Testis (tissue), 3 donors: Measurements from ENCODE around the gene KIF5C. TPM values are rescaled to one million over a fixed set of nuclear protein-coding genes. Genes with fewer than 3 reads are reported as not detected.

ENCODE experiments used
- DNase-seq: peaks from one replicate; pipeline ENCODE4 v3.0.0-alpha.2; 2019
- H3K27ac ChIP-seq, 2 donors: fragments of 200-600 bp; sonication (generic); one replicate each; pipeline ENCODE4 v1.5.1; 2019
- H3K27me3 ChIP-seq: fragments of 200-600 bp; sonication (generic); one replicate; pipeline ENCODE4 v1.5.1; 2019
- H3K36me3 ChIP-seq: fragments of 200-600 bp; sonication (generic); one replicate; pipeline ENCODE4 v1.5.1; 2017; ENCODE audit warnings: low read depth; ENCODE audit errors: missing control alignments
- H3K4me1 ChIP-seq: fragments of 200-600 bp; sonication (generic); one replicate; pipeline ENCODE4 v1.5.1; 2019
- H3K4me3 ChIP-seq, 2 donors: fragments of 200-600 bp; sonication (generic); one replicate each; pipeline ENCODE4 v1.5.1; 2017 to 2019
- H3K9me3 ChIP-seq: fragments of 200-600 bp; sonication (generic); one replicate; pipeline ENCODE4 v1.5.1; 2017
- POLR2A ChIP-seq: fragments of 450-650 bp; IDR thresholded peaks from one replicate; pipeline ENCODE4 v1.6.1; 2017; ENCODE audit warnings: antibody characterized with exemption, mild to moderate bottlenecking, moderate library complexity
- WGBS, 2 donors: methylation state at CpG; one replicate each; pipeline ENCODE4 v1.1.5; 2018; 5-methylcytosine and 5-hydroxymethylcytosine counted together
- intact Hi-C: fragments of 100-400 bp; cut with DNase I; formaldehyde crosslinking; loops from one replicate; pipeline ENCODE4 v1.15.1; 2023; ENCODE audit warnings: low total_unique reads
- polyA plus RNA-seq: library from polyadenylated mRNA; stranded (reverse); fragments of 350-450 nt; fragmentation: Illumina TruSeq; extraction: RNeasy Lipid Tissue Mini Kit (QIAGEN cat#74804); gene quantifications from one replicate; pipeline ENCODE4 v1.2.3, GENCODE V29; 2014; ENCODE audit warnings: low read depth, low replicate concordance; ENCODE audit not compliant: insufficient read depth
- total RNA-seq, 2 donors: library from RNA; depleted of rRNA; stranded (reverse); fragments of >200 nt; gene quantifications; one replicate each; pipeline ENCODE4 v1.2.3, GENCODE V29; 2016
- TF ChIP-seq, protein P1 (sequence below), 3 experiments: fragments of 450-650 bp in 2 of 3; fragments of 200-600 bp in 1 of 3; sonication (generic) in 1 of 3; IDR thresholded peaks; one replicate each; pipeline ENCODE4 v1.5.1; 2016 to 2019; ENCODE audit warnings: antibody characterized with exemption in 3 of 3, mild to moderate bottlenecking in 2 of 3, moderate library complexity in 1 of 3

The KIF5C gene
- total and polyA plus RNA-seq, 3 donors from 2014 or later: 57.0 to 159 (median 146) TPM

DNA sequence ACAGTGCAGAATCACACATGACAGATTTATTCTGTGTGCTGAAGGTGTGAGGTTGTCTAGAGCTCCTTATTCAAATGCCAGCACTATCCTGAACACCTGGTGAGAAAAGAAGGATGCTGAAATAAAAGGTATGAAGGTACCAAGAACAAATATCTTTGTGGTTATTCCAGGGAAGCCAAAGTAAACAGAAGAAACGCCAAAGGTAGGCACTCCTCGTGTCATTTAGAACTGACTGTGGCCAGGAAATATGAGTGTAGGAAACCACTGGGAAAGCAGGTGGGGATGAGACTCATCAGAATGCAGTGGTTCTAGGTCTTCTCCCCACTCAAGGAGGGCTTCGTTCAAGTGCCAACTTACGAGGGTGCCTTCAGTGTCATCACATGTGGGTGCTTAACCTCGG, 80.8 kb downstream of the KIF5C start:
- Histone ChIP-seq H3K36me3 (no peaks in the 10 kb centered on the region), H3K9me3 (no peaks in the 10 kb centered on the region), H3K27me3 (no peaks in the 10 kb centered on the region), H3K27ac (no peak overlapping the region), H3K4me3 (no peak overlapping the region), H3K4me1 (no peaks in the 10 kb centered on the region)
- TF ChIP-seq POLR2A: no peak
- TF ChIP-seq, protein P1, sequence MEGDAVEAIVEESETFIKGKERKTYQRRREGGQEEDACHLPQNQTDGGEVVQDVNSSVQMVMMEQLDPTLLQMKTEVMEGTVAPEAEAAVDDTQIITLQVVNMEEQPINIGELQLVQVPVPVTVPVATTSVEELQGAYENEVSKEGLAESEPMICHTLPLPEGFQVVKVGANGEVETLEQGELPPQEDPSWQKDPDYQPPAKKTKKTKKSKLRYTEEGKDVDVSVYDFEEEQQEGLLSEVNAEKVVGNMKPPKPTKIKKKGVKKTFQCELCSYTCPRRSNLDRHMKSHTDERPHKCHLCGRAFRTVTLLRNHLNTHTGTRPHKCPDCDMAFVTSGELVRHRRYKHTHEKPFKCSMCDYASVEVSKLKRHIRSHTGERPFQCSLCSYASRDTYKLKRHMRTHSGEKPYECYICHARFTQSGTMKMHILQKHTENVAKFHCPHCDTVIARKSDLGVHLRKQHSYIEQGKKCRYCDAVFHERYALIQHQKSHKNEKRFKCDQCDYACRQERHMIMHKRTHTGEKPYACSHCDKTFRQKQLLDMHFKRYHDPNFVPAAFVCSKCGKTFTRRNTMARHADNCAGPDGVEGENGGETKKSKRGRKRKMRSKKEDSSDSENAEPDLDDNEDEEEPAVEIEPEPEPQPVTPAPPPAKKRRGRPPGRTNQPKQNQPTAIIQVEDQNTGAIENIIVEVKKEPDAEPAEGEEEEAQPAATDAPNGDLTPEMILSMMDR (IDR thresholded peaks at IDR 0.05): no peak
- intact Hi-C loops: no loop called here
- WGBS, 2 donors: 80 to 84% methylated on average over 5 of the region's 5 CpGs
- DNase-seq: no peak

DNA sequence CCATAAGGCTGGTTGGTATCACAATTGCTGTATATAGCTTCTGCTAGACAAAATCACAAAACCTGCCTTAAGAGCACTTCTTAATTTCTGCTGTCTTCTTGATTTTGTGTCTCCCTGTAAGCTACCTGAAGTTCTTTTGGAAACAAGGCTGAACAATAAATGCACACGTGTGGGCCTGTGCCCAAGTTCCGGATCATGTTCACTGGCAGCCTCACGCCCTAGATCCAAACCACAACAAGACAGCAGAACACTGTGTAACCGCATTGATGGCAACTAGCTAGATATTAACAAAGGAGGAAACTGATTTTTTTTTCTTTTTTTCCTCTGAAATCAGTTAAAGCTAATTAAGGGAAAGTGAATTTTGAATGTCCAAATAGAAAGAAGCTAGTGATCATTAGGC, 82.0 kb downstream of the KIF5C start:
- intact Hi-C loops: no loop called here
- Histone ChIP-seq H3K9me3 (no peaks in the 10 kb centered on the region), H3K4me3 (no peak overlapping the region), H3K4me1 (no peaks in the 10 kb centered on the region), H3K27me3 (no peaks in the 10 kb centered on the region), H3K36me3 (no peaks in the 10 kb centered on the region), H3K27ac (no peak overlapping the region)
- DNase-seq: no peak
- no peak for TF ChIP-seq POLR2A
- TF ChIP-seq, protein P1 (IDR thresholded peaks at IDR 0.05): no peak
- 35 to 48% methylated on average over 4 of the region's 4 CpGs for WGBS, 2 donors

DNA sequence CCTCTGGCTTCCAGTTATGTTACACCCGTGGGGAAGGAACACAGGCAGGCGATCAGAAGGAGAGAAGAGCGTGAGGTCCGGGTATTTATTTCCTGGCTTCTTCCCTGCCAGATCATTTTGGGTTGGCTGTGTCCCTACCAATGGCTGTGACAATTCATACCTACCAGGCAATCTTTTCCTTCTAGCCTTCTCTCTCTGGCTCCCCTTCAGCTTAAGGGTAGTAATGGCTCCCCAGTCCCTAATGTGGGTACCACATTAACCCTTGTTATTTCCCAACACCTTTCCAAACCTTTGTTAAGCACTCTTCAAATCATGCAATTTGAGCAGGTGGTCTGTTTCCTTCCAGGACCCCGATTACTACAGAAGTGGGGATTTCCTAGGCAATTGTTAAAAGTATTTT, 84.7 kb downstream of the KIF5C start:
- no peak overlapping the region for H3K27ac ChIP-seq
- H3K27me3 ChIP-seq: no peaks in the 10 kb centered on the region
- intact Hi-C loops: no loop called here
- no peaks in the 10 kb centered on the region for H3K36me3 ChIP-seq
- DNase-seq: no peak
- H3K4me1 ChIP-seq: no peaks in the 10 kb centered on the region
- no peaks in the 10 kb centered on the region for H3K9me3 ChIP-seq
- 92 to 95% methylated on average over 5 of the region's 5 CpGs for WGBS, 2 donors
- no peak overlapping the region for H3K4me3 ChIP-seq
- TF ChIP-seq, protein P1 (IDR thresholded peaks at IDR 0.05): no peak
- no peak for TF ChIP-seq POLR2A

DNA sequence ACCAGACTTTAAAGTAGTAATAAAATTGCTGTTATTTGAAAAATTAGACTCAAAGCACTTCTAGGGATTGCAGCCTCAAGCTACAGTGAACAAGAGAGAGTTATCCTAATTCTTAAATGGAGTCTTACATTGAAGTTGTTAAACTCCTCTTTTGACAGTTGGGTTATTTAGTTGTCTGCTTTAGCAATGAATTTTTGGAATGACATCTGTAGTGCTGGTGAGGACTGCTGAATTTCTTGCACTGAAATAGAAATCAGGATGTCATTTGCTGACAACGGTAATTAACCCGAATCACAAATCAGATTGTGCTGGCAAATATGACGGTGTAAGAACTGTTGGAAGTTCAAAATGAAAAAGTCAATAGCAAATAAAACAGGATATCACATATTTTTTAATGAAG, 85.5 kb downstream of the KIF5C start:
- no peak overlapping the region for H3K4me3 ChIP-seq
- no peak overlapping the region for H3K27ac ChIP-seq
- whole genome bisulfite sequencing, 2 donors: 96 to 99% methylated on average over 3 of the region's 3 CpGs
- no peaks in the 10 kb centered on the region for H3K9me3 ChIP-seq
- intact Hi-C loops: no loop called here
- H3K27me3 ChIP-seq: no peaks in the 10 kb centered on the region
- H3K4me1 ChIP-seq: no peaks in the 10 kb centered on the region
- no peak for TF ChIP-seq POLR2A
- TF ChIP-seq, protein P1 (IDR thresholded peaks at IDR 0.05): no peak
- H3K36me3 ChIP-seq: no peaks in the 10 kb centered on the region
- DNase-seq: no peak

DNA sequence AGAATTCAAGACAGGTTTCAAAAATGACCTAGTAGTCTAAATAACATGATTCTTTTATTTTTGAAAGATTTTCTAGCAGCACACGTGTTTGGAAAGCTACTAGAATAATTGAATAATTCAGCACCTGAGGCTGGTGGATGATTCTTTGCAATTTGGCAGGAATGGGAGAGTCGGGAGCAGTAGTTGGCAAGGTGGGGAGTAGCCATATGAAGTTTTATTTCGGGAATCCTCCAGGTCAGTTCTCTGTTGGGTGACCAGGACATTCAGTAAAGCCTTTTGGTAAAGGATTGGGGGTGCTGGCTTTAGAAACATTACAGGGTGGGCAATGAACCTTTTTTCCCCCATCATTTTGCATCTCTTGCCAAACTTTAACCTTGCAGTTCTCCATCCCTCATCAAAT, 88.4 kb downstream of the KIF5C start:
- DNase-seq: no peak
- intact Hi-C loops: no loop called here
- TF ChIP-seq POLR2A: no peak
- TF ChIP-seq, protein P1 (IDR thresholded peaks at IDR 0.05): no peak
- Histone ChIP-seq H3K27ac (no peak overlapping the region), H3K36me3 (no peaks in the 10 kb centered on the region), H3K27me3 (no peaks in the 10 kb centered on the region), H3K9me3 (no peaks in the 10 kb centered on the region), H3K4me1 (no peaks in the 10 kb centered on the region), H3K4me3 (no peak overlapping the region)
- 89 to 98% methylated on average over 3 of the region's 3 CpGs for WGBS, 2 donors
